ENCODE measurements around the gene TMEM185A.

DNA sequence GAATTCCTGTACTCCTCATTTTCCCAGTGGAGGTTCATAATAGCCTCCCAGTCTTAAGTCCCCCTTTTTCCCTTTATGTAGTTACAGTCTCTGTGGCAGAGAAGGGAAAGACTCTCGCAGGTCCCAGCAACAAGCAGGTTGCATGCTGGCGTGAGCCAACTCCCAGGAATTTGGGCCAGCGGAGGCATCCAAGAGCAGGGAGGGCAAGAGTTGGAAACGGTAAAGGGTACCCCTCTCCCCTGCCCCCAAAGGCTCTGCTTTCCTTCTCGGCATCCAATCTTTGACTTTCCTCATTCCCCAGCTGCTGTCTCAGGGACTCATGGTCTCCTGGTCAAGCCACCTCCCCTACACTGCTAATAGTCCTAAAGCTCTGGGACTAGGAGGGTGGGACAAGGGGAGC lies 21.1 kb downstream of the TMEM185A start:
- no peak for TF ChIP-seq POLR2AphosphoS5 (IDR thresholded peaks at IDR 0.05)
- no peak for TF ChIP-seq POLR2A (IDR thresholded peaks at IDR 0.05)
- TF ChIP-seq, protein P1, sequence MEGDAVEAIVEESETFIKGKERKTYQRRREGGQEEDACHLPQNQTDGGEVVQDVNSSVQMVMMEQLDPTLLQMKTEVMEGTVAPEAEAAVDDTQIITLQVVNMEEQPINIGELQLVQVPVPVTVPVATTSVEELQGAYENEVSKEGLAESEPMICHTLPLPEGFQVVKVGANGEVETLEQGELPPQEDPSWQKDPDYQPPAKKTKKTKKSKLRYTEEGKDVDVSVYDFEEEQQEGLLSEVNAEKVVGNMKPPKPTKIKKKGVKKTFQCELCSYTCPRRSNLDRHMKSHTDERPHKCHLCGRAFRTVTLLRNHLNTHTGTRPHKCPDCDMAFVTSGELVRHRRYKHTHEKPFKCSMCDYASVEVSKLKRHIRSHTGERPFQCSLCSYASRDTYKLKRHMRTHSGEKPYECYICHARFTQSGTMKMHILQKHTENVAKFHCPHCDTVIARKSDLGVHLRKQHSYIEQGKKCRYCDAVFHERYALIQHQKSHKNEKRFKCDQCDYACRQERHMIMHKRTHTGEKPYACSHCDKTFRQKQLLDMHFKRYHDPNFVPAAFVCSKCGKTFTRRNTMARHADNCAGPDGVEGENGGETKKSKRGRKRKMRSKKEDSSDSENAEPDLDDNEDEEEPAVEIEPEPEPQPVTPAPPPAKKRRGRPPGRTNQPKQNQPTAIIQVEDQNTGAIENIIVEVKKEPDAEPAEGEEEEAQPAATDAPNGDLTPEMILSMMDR (IDR thresholded peaks at IDR 0.05), result no peak
- no peak for TF ChIP-seq EP300 (IDR thresholded peaks at IDR 0.05)

Data from suprapubic skin (tissue), 4 donors.